Subcutaneous abdominal adipose tissue (tissue), 5 donors: Measurements from ENCODE around the gene PPP5C.

Experiments
- H3K27ac ChIP-seq: one replicate; pipeline ENCODE4 v1.7.0; 2013; ENCODE audit warnings: low read depth, mild to moderate bottlenecking, inconsistent platforms, low read length, moderate library complexity
- H3K27me3 ChIP-seq, 5 donors: one replicate each; pipeline ENCODE4 v1.7.0; 2013; ENCODE audit warnings: low read length in 5 of 5, inconsistent platforms in 1 of 5; ENCODE audit not compliant: control insufficient read depth in 5 of 5, insufficient read depth in 4 of 5
- H3K36me3 ChIP-seq, 5 donors: one replicate each; pipeline ENCODE4 v1.7.0; 2013; ENCODE audit warnings: low read length in 5 of 5; ENCODE audit not compliant: control insufficient read depth in 5 of 5, insufficient read depth in 5 of 5
- H3K4me1 ChIP-seq, 5 donors: one replicate each; pipeline ENCODE4 v1.7.0; 2013; ENCODE audit warnings: low read length in 5 of 5, mild to moderate bottlenecking in 3 of 5, moderate library complexity in 1 of 5; ENCODE audit not compliant: control insufficient read depth in 5 of 5, insufficient read depth in 5 of 5
- H3K4me3 ChIP-seq, 5 donors: one replicate each; pipeline ENCODE4 v1.7.0; 2013; ENCODE audit warnings: low read length in 5 of 5, low read depth in 1 of 5
- H3K9ac ChIP-seq, 5 donors: one replicate each; pipeline ENCODE4 v1.7.0; 2013; ENCODE audit warnings: low read length in 5 of 5, mild to moderate bottlenecking in 4 of 5, moderate library complexity in 3 of 5
- H3K9me3 ChIP-seq, 5 donors: one replicate each; pipeline ENCODE4 v1.7.0; 2013; ENCODE audit warnings: low read length in 5 of 5; ENCODE audit not compliant: control insufficient read depth in 5 of 5
- donor health status: healthy.
- donor health status: healthy.
- donor health status: healthy.
- donor health status: healthy.
- donor health status: healthy.

PPP5C gene

GRCh38 chr19:46404753-46405468 lies 58.0 kb downstream of the PPP5C start:
- no peaks in the 10 kb centered on the region for H3K36me3 ChIP-seq
- no peak overlapping the region for H3K27ac ChIP-seq
- peaks cover 2 to 32% (median 23%) of the 10 kb centered on the region in 5 donors for H3K4me1 ChIP-seq
- H3K27me3 ChIP-seq, result peaks cover 18 to 49% (median 34%) of the 10 kb centered on the region in 5 donors
- H3K9ac ChIP-seq, result peak overlapping the region in 4 of 5 donors; percentile 5 to 66 (median 50)
- no peaks in the 10 kb centered on the region for H3K9me3 ChIP-seq
- H3K4me3 ChIP-seq, result peak overlapping the region; percentile 60 to 84 (median 64)

- no peaks in the 10 kb centered on the region for H3K36me3 ChIP-seq
- peaks cover 2 to 39% (median 32%) of the 10 kb centered on the region in 5 donors for H3K4me1 ChIP-seq
- H3K4me3 ChIP-seq, result no peak overlapping the region
- no peak overlapping the region for H3K27ac ChIP-seq
- H3K27me3 ChIP-seq, result peaks cover 18 to 61% (median 48%) of the 10 kb centered on the region in 5 donors
- no peaks in the 10 kb centered on the region for H3K9me3 ChIP-seq
- no peak overlapping the region for H3K9ac ChIP-seq
These were observed 60.1 kb downstream of the PPP5C start for GRCh38 chr19:46406976-46407375.

- peak overlapping the region in 2 of 5 donors; percentile 19 to 42 for H3K4me3 ChIP-seq
- no peaks in the 10 kb centered on the region for H3K36me3 ChIP-seq
- no peak overlapping the region for H3K9ac ChIP-seq
- no peaks in the 10 kb centered on the region for H3K9me3 ChIP-seq
- H3K27ac ChIP-seq, result no peak overlapping the region
- H3K27me3 ChIP-seq, result peaks cover 24 to 66% (median 57%) of the 10 kb centered on the region in 5 donors
- H3K4me1 ChIP-seq, result peaks cover 2 to 44% (median 39%) of the 10 kb centered on the region in 5 donors
These were observed 61.2 kb downstream of the PPP5C start for GRCh38 chr19:46407856-46408663.

GRCh38 chr19:46408664-46409039 lies 61.8 kb downstream of the PPP5C start:
- H3K9me3 ChIP-seq, result no peaks in the 10 kb centered on the region
- H3K9ac ChIP-seq, result no peak overlapping the region
- peaks cover 2 to 49% (median 44%) of the 10 kb centered on the region in 5 donors for H3K4me1 ChIP-seq
- no peak overlapping the region for H3K27ac ChIP-seq
- peak overlapping the region in 2 of 5 donors; percentile 19 to 42 for H3K4me3 ChIP-seq
- no peaks in the 10 kb centered on the region for H3K36me3 ChIP-seq
- H3K27me3 ChIP-seq, result peaks cover 26 to 69% (median 62%) of the 10 kb centered on the region in 5 donors

GRCh38 chr19:46409191-46409590 lies 62.3 kb downstream of the PPP5C start:
- H3K4me3 ChIP-seq, result no peak overlapping the region
- no peaks in the 10 kb centered on the region for H3K9me3 ChIP-seq
- H3K36me3 ChIP-seq, result no peaks in the 10 kb centered on the region
- H3K27me3 ChIP-seq, result peaks cover 26 to 70% (median 66%) of the 10 kb centered on the region in 5 donors
- H3K27ac ChIP-seq, result no peak overlapping the region
- H3K4me1 ChIP-seq, result peaks cover 2 to 45% (median 41%) of the 10 kb centered on the region in 5 donors
- H3K9ac ChIP-seq, result no peak overlapping the region

- peaks cover 0 to 33% (median 32%) of the 10 kb centered on the region in 5 donors for H3K4me1 ChIP-seq
- peaks cover 26 to 70% (median 58%) of the 10 kb centered on the region in 5 donors for H3K27me3 ChIP-seq
- no peak overlapping the region for H3K9ac ChIP-seq
- no peak overlapping the region for H3K27ac ChIP-seq
- no peak overlapping the region for H3K4me3 ChIP-seq
- no peaks in the 10 kb centered on the region for H3K9me3 ChIP-seq
- H3K36me3 ChIP-seq, result no peaks in the 10 kb centered on the region
These were observed 63.6 kb downstream of the PPP5C start for GRCh38 chr19:46410205-46411087.

GRCh38 chr19:46411088-46411924 lies 64.4 kb downstream of the PPP5C start:
- Histone ChIP-seq H3K4me3 (peak overlapping the region in 3 of 5 donors; percentile 52 to 63 (median 58)), H3K27ac (no peak overlapping the region), H3K4me1 (peaks cover 0 to 39% (median 36%) of the 10 kb centered on the region in 5 donors), H3K9me3 (no peaks in the 10 kb centered on the region), H3K27me3 (peaks cover 20 to 66% (median 51%) of the 10 kb centered on the region in 5 donors), H3K9ac (no peak overlapping the region), H3K36me3 (no peaks in the 10 kb centered on the region)

GRCh38 chr19:46411925-46412649 lies 65.2 kb downstream of the PPP5C start:
- peak overlapping the region in 4 of 5 donors; percentile 52 to 63 (median 58) for H3K4me3 ChIP-seq
- peaks cover 0 to 46% (median 40%) of the 10 kb centered on the region in 5 donors for H3K4me1 ChIP-seq
- H3K27ac ChIP-seq, result no peak overlapping the region
- H3K9me3 ChIP-seq, result no peaks in the 10 kb centered on the region
- H3K9ac ChIP-seq, result no peak overlapping the region
- no peaks in the 10 kb centered on the region for H3K36me3 ChIP-seq
- peaks cover 13 to 66% (median 52%) of the 10 kb centered on the region in 5 donors for H3K27me3 ChIP-seq
